ENCODE data around the gene PDGFRB.

DNA sequence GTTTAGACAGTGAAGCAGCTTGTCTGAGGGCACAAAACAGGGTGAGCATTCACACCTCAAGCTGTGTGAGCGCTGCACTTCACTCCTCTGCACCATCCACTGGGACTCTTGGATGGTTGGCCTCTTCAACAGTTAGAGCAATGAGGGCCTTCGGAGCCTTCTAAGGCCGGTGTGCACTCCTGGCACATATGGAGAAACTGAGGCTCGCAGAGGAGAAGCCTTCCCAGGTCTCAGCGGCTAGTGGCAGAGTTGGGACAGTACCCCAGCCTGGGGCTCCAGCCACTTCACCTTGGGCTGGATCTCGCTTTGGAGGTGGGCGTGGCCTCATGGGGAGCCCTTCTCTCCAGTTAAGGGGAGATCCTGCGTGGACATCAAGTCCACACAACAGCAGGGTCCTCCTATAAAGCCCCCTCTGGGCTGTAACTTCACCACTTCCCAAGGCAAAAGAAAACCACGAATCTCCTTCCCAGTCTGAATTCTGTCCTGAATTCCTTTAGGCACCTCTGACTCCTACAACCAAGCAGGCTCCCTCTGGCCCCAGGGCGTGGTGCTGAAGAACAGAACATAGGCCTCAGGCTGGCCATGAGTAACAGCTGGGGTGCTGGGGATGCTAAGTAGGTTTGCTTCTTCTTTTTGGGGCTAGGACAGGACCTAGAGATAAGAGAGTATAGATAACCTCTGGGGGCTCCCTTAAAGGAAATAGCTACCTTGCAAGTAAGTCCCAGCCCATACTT is 38.8 kb downstream of the PDGFRB start:
- TF ChIP-seq, protein P1, sequence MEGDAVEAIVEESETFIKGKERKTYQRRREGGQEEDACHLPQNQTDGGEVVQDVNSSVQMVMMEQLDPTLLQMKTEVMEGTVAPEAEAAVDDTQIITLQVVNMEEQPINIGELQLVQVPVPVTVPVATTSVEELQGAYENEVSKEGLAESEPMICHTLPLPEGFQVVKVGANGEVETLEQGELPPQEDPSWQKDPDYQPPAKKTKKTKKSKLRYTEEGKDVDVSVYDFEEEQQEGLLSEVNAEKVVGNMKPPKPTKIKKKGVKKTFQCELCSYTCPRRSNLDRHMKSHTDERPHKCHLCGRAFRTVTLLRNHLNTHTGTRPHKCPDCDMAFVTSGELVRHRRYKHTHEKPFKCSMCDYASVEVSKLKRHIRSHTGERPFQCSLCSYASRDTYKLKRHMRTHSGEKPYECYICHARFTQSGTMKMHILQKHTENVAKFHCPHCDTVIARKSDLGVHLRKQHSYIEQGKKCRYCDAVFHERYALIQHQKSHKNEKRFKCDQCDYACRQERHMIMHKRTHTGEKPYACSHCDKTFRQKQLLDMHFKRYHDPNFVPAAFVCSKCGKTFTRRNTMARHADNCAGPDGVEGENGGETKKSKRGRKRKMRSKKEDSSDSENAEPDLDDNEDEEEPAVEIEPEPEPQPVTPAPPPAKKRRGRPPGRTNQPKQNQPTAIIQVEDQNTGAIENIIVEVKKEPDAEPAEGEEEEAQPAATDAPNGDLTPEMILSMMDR (IDR thresholded peaks at IDR 0.05): no peak
- no peak for TF ChIP-seq POLR2A (IDR thresholded peaks at IDR 0.05)
